WTC11 (cell line): ENCODE results near the gene PUS7.

Experiments used
- ATF1 ChIP-seq: sonication (generic); formaldehyde crosslinking; IDR thresholded peaks from 2 replicates; pipeline ENCODE4 v1.8.1; 2023; ENCODE audit warnings: mild to moderate bottlenecking, moderate library complexity, missing genetic modification reagents
- ATF2 ChIP-seq: sonication (generic); formaldehyde crosslinking; IDR thresholded peaks from 2 replicates; pipeline ENCODE4 v1.8.1; 2022; ENCODE audit warnings: low read depth, missing genetic modification reagents, borderline replicate concordance
- CTCF ChIP-seq: fragments of 200-600 bp; IDR thresholded peaks from 2 replicates; pipeline ENCODE4 v1.8.0; 2022; ENCODE audit warnings: antibody characterized with exemption
- ETV6 ChIP-seq: sonication (generic); formaldehyde crosslinking; IDR thresholded peaks from 2 replicates; pipeline ENCODE4 v1.8.1; 2022; ENCODE audit warnings: mild to moderate bottlenecking, missing genetic modification reagents
- IRF1 ChIP-seq: sonication (generic); formaldehyde crosslinking; IDR thresholded peaks from 2 replicates; pipeline ENCODE4 v1.8.0; 2023; ENCODE audit warnings: missing genetic modification reagents
- NR1H2 ChIP-seq: sonication (generic); formaldehyde crosslinking; IDR thresholded peaks from 2 replicates; pipeline ENCODE4 v1.9.0; 2021; ENCODE audit warnings: mild to moderate bottlenecking, moderate library complexity, missing genetic modification reagents
- NR3C1 ChIP-seq: sonication (generic); formaldehyde crosslinking; conservative IDR thresholded peaks from 2 replicates; pipeline ENCODE4 v1.8.1; 2023; ENCODE audit warnings: low read depth, mild to moderate bottlenecking, missing genetic modification reagents
- TCF7 ChIP-seq: sonication (generic); formaldehyde crosslinking; IDR thresholded peaks from 2 replicates; pipeline ENCODE4 v1.8.0; 2022; ENCODE audit warnings: mild to moderate bottlenecking, low read depth, missing genetic modification reagents, moderate library complexity
- TEAD4 ChIP-seq: sonication (generic); formaldehyde crosslinking; IDR thresholded peaks from 2 replicates; pipeline ENCODE4 v1.8.0; 2022; ENCODE audit warnings: mild to moderate bottlenecking, missing genetic modification reagents
- ZNF263 ChIP-seq: sonication (generic); formaldehyde crosslinking; IDR thresholded peaks from 2 replicates; pipeline ENCODE4 v1.8.1; 2022; ENCODE audit warnings: low read depth, mild to moderate bottlenecking, moderate library complexity, missing genetic modification reagents
- ZNF396 ChIP-seq: fragments of 250-450 bp; sonication (Bioruptor Pico); IDR thresholded peaks from 2 replicates; pipeline ENCODE4 v1.8.0; 2021; ENCODE audit warnings: mild to moderate bottlenecking, moderate library complexity, borderline replicate concordance

GRCh38 chr7:105470846-105471245 lies 51.2 kb downstream of the PUS7 start:
- TF ChIP-seq CTCF (no peak), ATF2 (CRISPR knock-in tag) (no peak), TCF7 (CRISPR knock-in tag) (no peak), IRF1 (CRISPR knock-in tag) (no peak), NR3C1 (CRISPR knock-in tag) (no peak), ZNF396 (CRISPR knock-in tag) (no peak), TEAD4 (no peak), ETV6 (no peak), ZNF263 (CRISPR knock-in tag) (no peak), NR1H2 (CRISPR knock-in tag) (no peak), ATF1 (no peak)
